Liver (tissue), 9 donors: ENCODE results near the gene EXOC4. TPM values are rescaled to one million over a fixed set of nuclear protein-coding genes. Genes with fewer than 3 reads are reported as not detected.

Experiments used
- DNase-seq: peaks from one replicate; pipeline ENCODE4 v3.0.0-alpha.2; 2017; ENCODE audit warnings: low spot score
- H3K27ac ChIP-seq, 2 donors: one replicate each; pipeline ENCODE4 v1.7.0; 2013; ENCODE audit warnings: inconsistent platforms in 2 of 2, low read length in 2 of 2, control low read depth in 1 of 2, low read depth in 1 of 2, mild to moderate bottlenecking in 1 of 2
- H3K27me3 ChIP-seq, 4 donors: one replicate each; pipeline versions ENCODE4 v1.6.1 to v1.7.0; 2013; ENCODE audit warnings: low read length in 3 of 4, inconsistent platforms in 1 of 4, mild to moderate bottlenecking in 1 of 4, moderate library complexity in 1 of 4; ENCODE audit not compliant: control insufficient read depth in 4 of 4, insufficient read depth in 4 of 4
- H3K36me3 ChIP-seq, 4 donors: one replicate each; pipeline versions ENCODE4 v1.6.1 to v1.7.0; 2013; ENCODE audit warnings: low read length in 3 of 4, mild to moderate bottlenecking in 3 of 4, low read depth in 1 of 4, moderate library complexity in 1 of 4; ENCODE audit not compliant: control insufficient read depth in 4 of 4, insufficient read depth in 3 of 4
- H3K4me1 ChIP-seq, 4 donors: one replicate each; pipeline versions ENCODE4 v1.6.1 to v1.7.0; 2013; ENCODE audit warnings: low read length in 3 of 4, mild to moderate bottlenecking in 3 of 4, moderate library complexity in 1 of 4; ENCODE audit not compliant: control insufficient read depth in 4 of 4, insufficient read depth in 4 of 4
- H3K4me3 ChIP-seq, 3 donors: one replicate each; pipeline versions ENCODE4 v1.6.1 to v1.7.0; 2013; ENCODE audit warnings: low read length in 3 of 3, control low read depth in 1 of 3, low read depth in 1 of 3, mild to moderate bottlenecking in 1 of 3
- H3K9ac ChIP-seq, 2 donors: one replicate each; pipeline ENCODE4 v1.7.0; 2013; ENCODE audit warnings: low read length in 2 of 2, mild to moderate bottlenecking in 2 of 2, moderate library complexity in 2 of 2, control low read depth in 1 of 2, low read depth in 1 of 2
- H3K9me3 ChIP-seq, 4 donors: one replicate each; pipeline versions ENCODE4 v1.6.1 to v1.7.0; 2013; ENCODE audit warnings: low read length in 3 of 4; ENCODE audit not compliant: control insufficient read depth in 4 of 4
- EGR1 ChIP-seq, 2 donors: IDR thresholded peaks; 2 replicates each; pipeline ENCODE4 v1.6.1; 2016 to 2018; ENCODE audit warnings: antibody characterized with exemption in 2 of 2, low read depth in 2 of 2
- FOXA1 ChIP-seq: IDR thresholded peaks from 2 replicates; pipeline ENCODE4 v1.6.1; 2016; ENCODE audit warnings: antibody characterized with exemption
- FOXA2 ChIP-seq: IDR thresholded peaks from 2 replicates; pipeline ENCODE4 v1.6.1; 2016; ENCODE audit warnings: antibody characterized with exemption
- GABPA ChIP-seq, 2 donors: IDR thresholded peaks in 1 of 2; conservative IDR thresholded peaks in 1 of 2; 2 replicates each; pipeline ENCODE4 v1.6.1; 2016; ENCODE audit warnings: antibody characterized with exemption in 2 of 2, mild to moderate bottlenecking in 1 of 2, moderate library complexity in 1 of 2
- HNF4A ChIP-seq, 2 donors: conservative IDR thresholded peaks; 2 replicates each; pipeline ENCODE4 v1.6.1; 2016; ENCODE audit warnings: antibody characterized with exemption in 2 of 2, mild to moderate bottlenecking in 2 of 2
- HNF4G ChIP-seq: IDR thresholded peaks from 2 replicates; pipeline ENCODE4 v1.6.1; 2016; ENCODE audit warnings: antibody characterized with exemption
- JUND ChIP-seq, 2 donors: IDR thresholded peaks; 2 replicates each; pipeline ENCODE4 v1.6.1; 2016; ENCODE audit warnings: antibody characterized with exemption in 2 of 2
- MAX ChIP-seq: IDR thresholded peaks from 2 replicates; pipeline ENCODE4 v1.6.1; 2016; ENCODE audit warnings: antibody characterized with exemption
- NR2F2 ChIP-seq: IDR thresholded peaks from 2 replicates; pipeline ENCODE4 v1.6.1; 2016; ENCODE audit warnings: antibody characterized with exemption
- RAD21 ChIP-seq, 2 donors: IDR thresholded peaks; 2 replicates each; pipeline ENCODE4 v1.6.1; 2016; ENCODE audit warnings: antibody characterized with exemption in 2 of 2, mild to moderate bottlenecking in 2 of 2
- SP1 ChIP-seq: IDR thresholded peaks from 2 replicates; pipeline ENCODE4 v1.6.1; 2018; ENCODE audit warnings: antibody characterized with exemption, mild to moderate bottlenecking
- TAF1 ChIP-seq: conservative IDR thresholded peaks from 2 replicates; pipeline ENCODE4 v1.6.1; 2016; ENCODE audit warnings: antibody characterized with exemption, mild to moderate bottlenecking
- YY1 ChIP-seq: IDR thresholded peaks from 2 replicates; pipeline ENCODE4 v1.6.1; 2016; ENCODE audit warnings: antibody characterized with exemption, mild to moderate bottlenecking
- WGBS: extraction: QIAGEN DNeasy Blood & Tissue Kit; methylation state at CpG from one replicate; pipeline ENCODE4 v1.1.7; 2013; 5-methylcytosine and 5-hydroxymethylcytosine counted together
- polyA plus RNA-seq, 2 donors: library from polyadenylated mRNA; stranded (reverse) in 1 of 2; unstranded in 1 of 2; fragments of 200-250 nt in 1 of 2; fragments of >200 nt in 1 of 2; fragmentation: Nextera tagmentation in 1 of 2; extraction: Ambion mirVana in 1 of 2; gene quantifications; one replicate each; pipeline versions ENCODE4 v1.2.1 to v1.2.3, GENCODE V29; 2013 to 2015
- total RNA-seq, 2 donors: library from RNA; depleted of rRNA; stranded (reverse); fragments of >200 nt; gene quantifications; one replicate each; pipeline ENCODE4 v1.2.3, GENCODE V29; 2014
- TF ChIP-seq, protein P1 (sequence below): IDR thresholded peaks from 2 replicates; pipeline ENCODE4 v1.6.1; 2016; ENCODE audit warnings: antibody characterized with exemption
- TF ChIP-seq, protein P2 (sequence below): IDR thresholded peaks from 2 replicates; pipeline ENCODE4 v1.6.1; 2016; ENCODE audit warnings: antibody characterized with exemption, mild to moderate bottlenecking
- TF ChIP-seq, protein P3 (sequence below): IDR thresholded peaks from 2 replicates; pipeline ENCODE4 v1.6.1; 2016; ENCODE audit warnings: antibody characterized with exemption
- donor health status: healthy.
- donor health status: healthy.
- donor health status: healthy.
- donor health status: healthy.
- donor health status: healthy.

EXOC4 gene
- total and polyA plus RNA-seq, 4 donors: 9.5 to 55.9 (median 23.6) TPM

GRCh38 chr7:134105841-134106240, 853.0 kb downstream of the EXOC4 start:
- no peaks in the 10 kb centered on the region for H3K9me3 ChIP-seq
- H3K36me3 ChIP-seq: no peaks in the 10 kb centered on the region
- DNase-seq: no peak
- H3K27ac ChIP-seq: no peak overlapping the region
- H3K27me3 ChIP-seq: no peaks in the 10 kb centered on the region
- H3K9ac ChIP-seq: no peak overlapping the region
- no peaks in the 10 kb centered on the region for H3K4me1 ChIP-seq
- 95% methylated on average over 5 of the region's 5 CpGs for WGBS
- H3K4me3 ChIP-seq: no peak overlapping the region
- no peak for TF ChIP-seq EGR1 (IDR thresholded peaks at IDR 0.05; ENCODE audit: low read depth in 2 of 2)

DNA sequence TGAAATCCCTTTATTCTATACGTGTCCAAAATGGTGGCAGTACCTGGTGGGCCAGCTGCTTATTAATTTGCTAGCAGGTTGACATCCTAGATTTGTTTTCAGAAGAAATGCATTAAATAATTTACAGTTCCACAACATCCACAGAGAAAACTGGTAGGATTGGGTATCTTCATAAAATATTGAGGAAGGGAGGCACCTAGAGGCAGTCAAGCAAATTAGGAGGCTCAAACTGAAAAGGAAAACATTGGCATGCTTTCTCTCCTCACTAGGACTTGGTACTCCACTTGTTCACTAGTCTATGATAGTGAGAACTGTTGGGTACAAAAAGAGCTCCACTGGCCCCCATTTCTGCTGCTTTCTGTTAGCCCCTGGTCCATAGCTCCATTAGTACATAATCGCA, 855.9 kb downstream of the EXOC4 start:
- 89% methylated on average over 2 of the region's 2 CpGs for WGBS
- Histone ChIP-seq H3K4me1 (no peaks in the 10 kb centered on the region), H3K9ac (no peak overlapping the region), H3K27me3 (no peaks in the 10 kb centered on the region), H3K9me3 (no peaks in the 10 kb centered on the region), H3K36me3 (no peaks in the 10 kb centered on the region), H3K27ac (no peak overlapping the region), H3K4me3 (no peak overlapping the region)
- no peak for DNase-seq
- TF ChIP-seq FOXA2 (no peak), HNF4A (conservative IDR thresholded peaks at IDR 0.05) (no peak), FOXA1 (no peak), YY1 (no peak)
- TF ChIP-seq, protein P1, sequence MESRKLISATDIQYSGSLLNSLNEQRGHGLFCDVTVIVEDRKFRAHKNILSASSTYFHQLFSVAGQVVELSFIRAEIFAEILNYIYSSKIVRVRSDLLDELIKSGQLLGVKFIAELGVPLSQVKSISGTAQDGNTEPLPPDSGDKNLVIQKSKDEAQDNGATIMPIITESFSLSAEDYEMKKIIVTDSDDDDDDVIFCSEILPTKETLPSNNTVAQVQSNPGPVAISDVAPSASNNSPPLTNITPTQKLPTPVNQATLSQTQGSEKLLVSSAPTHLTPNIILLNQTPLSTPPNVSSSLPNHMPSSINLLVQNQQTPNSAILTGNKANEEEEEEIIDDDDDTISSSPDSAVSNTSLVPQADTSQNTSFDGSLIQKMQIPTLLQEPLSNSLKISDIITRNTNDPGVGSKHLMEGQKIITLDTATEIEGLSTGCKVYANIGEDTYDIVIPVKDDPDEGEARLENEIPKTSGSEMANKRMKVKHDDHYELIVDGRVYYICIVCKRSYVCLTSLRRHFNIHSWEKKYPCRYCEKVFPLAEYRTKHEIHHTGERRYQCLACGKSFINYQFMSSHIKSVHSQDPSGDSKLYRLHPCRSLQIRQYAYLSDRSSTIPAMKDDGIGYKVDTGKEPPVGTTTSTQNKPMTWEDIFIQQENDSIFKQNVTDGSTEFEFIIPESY: no peak
- TF ChIP-seq, protein P2, sequence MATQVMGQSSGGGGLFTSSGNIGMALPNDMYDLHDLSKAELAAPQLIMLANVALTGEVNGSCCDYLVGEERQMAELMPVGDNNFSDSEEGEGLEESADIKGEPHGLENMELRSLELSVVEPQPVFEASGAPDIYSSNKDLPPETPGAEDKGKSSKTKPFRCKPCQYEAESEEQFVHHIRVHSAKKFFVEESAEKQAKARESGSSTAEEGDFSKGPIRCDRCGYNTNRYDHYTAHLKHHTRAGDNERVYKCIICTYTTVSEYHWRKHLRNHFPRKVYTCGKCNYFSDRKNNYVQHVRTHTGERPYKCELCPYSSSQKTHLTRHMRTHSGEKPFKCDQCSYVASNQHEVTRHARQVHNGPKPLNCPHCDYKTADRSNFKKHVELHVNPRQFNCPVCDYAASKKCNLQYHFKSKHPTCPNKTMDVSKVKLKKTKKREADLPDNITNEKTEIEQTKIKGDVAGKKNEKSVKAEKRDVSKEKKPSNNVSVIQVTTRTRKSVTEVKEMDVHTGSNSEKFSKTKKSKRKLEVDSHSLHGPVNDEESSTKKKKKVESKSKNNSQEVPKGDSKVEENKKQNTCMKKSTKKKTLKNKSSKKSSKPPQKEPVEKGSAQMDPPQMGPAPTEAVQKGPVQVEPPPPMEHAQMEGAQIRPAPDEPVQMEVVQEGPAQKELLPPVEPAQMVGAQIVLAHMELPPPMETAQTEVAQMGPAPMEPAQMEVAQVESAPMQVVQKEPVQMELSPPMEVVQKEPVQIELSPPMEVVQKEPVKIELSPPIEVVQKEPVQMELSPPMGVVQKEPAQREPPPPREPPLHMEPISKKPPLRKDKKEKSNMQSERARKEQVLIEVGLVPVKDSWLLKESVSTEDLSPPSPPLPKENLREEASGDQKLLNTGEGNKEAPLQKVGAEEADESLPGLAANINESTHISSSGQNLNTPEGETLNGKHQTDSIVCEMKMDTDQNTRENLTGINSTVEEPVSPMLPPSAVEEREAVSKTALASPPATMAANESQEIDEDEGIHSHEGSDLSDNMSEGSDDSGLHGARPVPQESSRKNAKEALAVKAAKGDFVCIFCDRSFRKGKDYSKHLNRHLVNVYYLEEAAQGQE: no peak

- no peaks in the 10 kb centered on the region for H3K27me3 ChIP-seq
- H3K9me3 ChIP-seq: no peaks in the 10 kb centered on the region
- H3K27ac ChIP-seq: no peak overlapping the region
- H3K9ac ChIP-seq: no peak overlapping the region
- no peak for TF ChIP-seq JUND (IDR thresholded peaks at IDR 0.05)
- no peak for TF ChIP-seq HNF4A (conservative IDR thresholded peaks at IDR 0.05)
- no peak for TF ChIP-seq YY1
- TF ChIP-seq, protein P1: no peak
- TF ChIP-seq HNF4G: no peak
- TF ChIP-seq, protein P2: no peak
- no peak for TF ChIP-seq SP1
- no peak for TF ChIP-seq TAF1
- no peak for TF ChIP-seq MAX
- TF ChIP-seq FOXA1: no peak
- no peak for TF ChIP-seq GABPA (IDR thresholded peaks at IDR 0.05 in 1 of 2, conservative IDR thresholded peaks at IDR 0.05 in 1 of 2)
- no peak for TF ChIP-seq NR2F2
- TF ChIP-seq, protein P3, sequence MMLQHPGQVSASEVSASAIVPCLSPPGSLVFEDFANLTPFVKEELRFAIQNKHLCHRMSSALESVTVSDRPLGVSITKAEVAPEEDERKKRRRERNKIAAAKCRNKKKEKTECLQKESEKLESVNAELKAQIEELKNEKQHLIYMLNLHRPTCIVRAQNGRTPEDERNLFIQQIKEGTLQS: no peak
- no peak for TF ChIP-seq FOXA2
- no peak for TF ChIP-seq RAD21 (IDR thresholded peaks at IDR 0.05)
- DNase-seq: no peak
- no peaks in the 10 kb centered on the region for H3K36me3 ChIP-seq
- H3K4me3 ChIP-seq: no peak overlapping the region
- H3K4me1 ChIP-seq: no peaks in the 10 kb centered on the region
These were observed 860.8 kb downstream of the EXOC4 start for GRCh38 chr7:134113655-134114054.
